Mucosa of rectum (tissue), 2 donors: Measurements from ENCODE around the gene PDE3A.

Experiments
- H3K27ac ChIP-seq, 2 donors: one replicate each; pipeline ENCODE4 v1.7.0; 2013; ENCODE audit warnings: inconsistent platforms in 2 of 2, low read depth in 2 of 2, low read length in 2 of 2
- H3K27me3 ChIP-seq, 2 donors: one replicate each; pipeline ENCODE4 v1.7.0; 2013; ENCODE audit warnings: low read length in 2 of 2; ENCODE audit not compliant: control insufficient read depth in 2 of 2, insufficient read depth in 2 of 2
- H3K36me3 ChIP-seq, 2 donors: one replicate each; pipeline ENCODE4 v1.7.0; 2013; ENCODE audit warnings: low read length in 2 of 2; ENCODE audit not compliant: control insufficient read depth in 2 of 2, insufficient read depth in 2 of 2
- H3K4me1 ChIP-seq, 2 donors: one replicate each; pipeline ENCODE4 v1.7.0; 2013; ENCODE audit warnings: low read length in 2 of 2, mild to moderate bottlenecking in 1 of 2; ENCODE audit not compliant: control insufficient read depth in 2 of 2, insufficient read depth in 2 of 2
- H3K4me3 ChIP-seq, 2 donors: one replicate each; pipeline ENCODE4 v1.7.0; 2013; ENCODE audit warnings: low read length in 2 of 2
- H3K9ac ChIP-seq, 2 donors: one replicate each; pipeline ENCODE4 v1.7.0; 2013; ENCODE audit warnings: low read length in 2 of 2, low read depth in 1 of 2, mild to moderate bottlenecking in 1 of 2
- H3K9me3 ChIP-seq, 2 donors: one replicate each; pipeline ENCODE4 v1.7.0; 2013; ENCODE audit warnings: low read length in 2 of 2; ENCODE audit not compliant: control insufficient read depth in 2 of 2
- donor health status: healthy.
- donor health status: Normal muscosa, but diverticular disease.

The PDE3A gene

DNA sequence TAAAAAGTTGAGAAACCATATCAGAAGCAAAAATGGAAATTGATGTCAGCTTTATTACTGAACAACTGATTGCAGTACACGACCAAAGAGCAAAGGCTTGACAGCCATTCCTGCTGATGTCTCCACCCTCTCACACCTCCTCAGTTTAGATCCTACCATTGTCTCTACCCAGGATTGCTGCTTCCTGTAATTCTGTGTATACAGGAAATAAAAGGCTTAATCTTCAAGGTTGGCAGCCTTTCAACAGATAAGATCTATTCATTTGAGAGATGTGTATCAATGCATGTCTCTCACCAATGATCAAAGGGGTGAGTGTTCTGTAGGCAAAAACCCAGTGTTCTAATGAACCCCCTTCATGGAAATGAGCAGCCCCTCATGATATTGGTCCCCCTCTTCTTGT lies 353.8 kb downstream of the PDE3A start:
- H3K27ac ChIP-seq = no peak overlapping the region
- no peaks in the 10 kb centered on the region for H3K9me3 ChIP-seq
- H3K9ac ChIP-seq = no peak overlapping the region

DNA sequence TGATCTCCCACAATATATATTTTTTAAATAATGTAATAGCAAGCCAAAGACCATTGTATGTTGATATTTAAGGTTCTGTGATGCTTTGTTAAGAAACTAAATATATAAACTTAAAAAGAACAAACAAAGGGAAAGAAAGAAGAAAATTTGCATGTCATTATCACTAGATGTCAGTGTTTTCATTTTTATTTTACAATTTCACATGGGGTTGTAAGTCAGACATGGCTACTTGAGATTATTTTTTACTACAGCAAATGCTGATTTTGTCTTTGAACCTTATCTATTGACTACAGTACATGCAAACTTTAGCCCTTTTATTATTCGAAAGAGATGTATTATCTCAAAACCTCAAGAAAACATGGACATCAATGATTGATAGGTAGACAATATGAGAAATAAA lies 362.9 kb downstream of the PDE3A start:
- Histone ChIP-seq H3K4me3 (no peak overlapping the region), H3K9ac (no peak overlapping the region), H3K4me1 (no peaks in the 10 kb centered on the region), H3K9me3 (no peaks in the 10 kb centered on the region), H3K27me3 (no peaks in the 10 kb centered on the region), H3K27ac (no peak overlapping the region), H3K36me3 (no peaks in the 10 kb centered on the region)

More for the DNA sequence above, 353.8 kb downstream of the PDE3A start:
- Histone ChIP-seq H3K27me3 (no peaks in the 10 kb centered on the region), H3K36me3 (no peaks in the 10 kb centered on the region), H3K4me1 (peaks cover 0 to 4% of the 10 kb centered on the region in 2 donors), H3K4me3 (no peak overlapping the region)
